Dermis blood vessel endothelial cell (primary cell): ENCODE measurements around the gene LRRC75A. TPM values are rescaled to one million over a fixed set of nuclear protein-coding genes. Genes with fewer than 3 reads are reported as not detected.
"Not testable (repeated sequence)": the region's sequence is repeated elsewhere in the genome, so short reads cannot be mapped to it uniquely, and the experiment has no call there.

ENCODE experiments used
- DNase-seq: peaks from one replicate; pipeline ENCODE4 v3.0.0; 2010
- total RNA-seq: library from RNA; depleted of rRNA; stranded (reverse); fragments of >200 nt; gene quantifications from 2 replicates; pipeline ENCODE4 v1.2.3, GENCODE V29; 2014

LRRC75A gene
- total RNA-seq, 1 donor from 2014 or later = 2.6 TPM

- DNase-seq = no peak
These were observed 42.8 kb downstream of the LRRC75A start for GRCh38 chr17:16449121-16449570.

GRCh38 chr17:16448490-16448889 is 43.5 kb downstream of the LRRC75A start:
- DNase-seq = no peak

- no peak for DNase-seq
These were observed 44.3 kb downstream of the LRRC75A start for GRCh38 chr17:16447676-16448075.

- no peak for DNase-seq
These were observed 45.5 kb downstream of the LRRC75A start for GRCh38 chr17:16446338-16446983.

DNA sequence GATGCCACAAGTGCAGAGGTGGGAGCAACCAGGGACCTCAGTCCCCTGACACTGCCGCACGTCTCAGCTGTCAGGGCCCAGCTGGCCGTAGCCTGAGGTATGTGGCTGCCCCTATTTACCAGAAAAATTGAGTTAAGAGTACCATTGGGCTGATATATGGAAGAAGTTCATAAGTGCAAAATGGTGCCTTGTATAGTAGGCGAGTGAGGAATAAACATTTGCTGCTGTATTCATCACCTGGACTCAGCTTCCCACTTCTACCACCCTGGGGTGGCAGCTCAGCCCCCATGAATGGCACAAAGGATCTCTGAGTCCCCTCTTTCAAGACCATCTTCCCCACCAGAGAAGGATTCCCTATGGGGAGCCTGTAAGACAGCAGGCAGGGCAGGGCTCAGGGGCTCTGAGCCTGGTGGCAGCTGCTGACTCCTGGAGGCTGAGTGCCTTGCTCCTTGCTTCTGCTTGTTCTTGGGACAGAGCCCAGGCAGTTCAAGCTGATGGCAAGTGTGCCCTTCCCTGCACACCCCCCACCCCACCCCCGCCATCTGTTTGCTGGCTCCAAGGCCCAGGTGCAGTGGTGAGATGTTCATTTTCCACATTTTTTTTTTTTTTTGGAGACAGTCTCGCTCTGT is 47.6 kb downstream of the LRRC75A start:
- DNase-seq = no peak

- no peak for DNase-seq
These were observed 48.3 kb downstream of the LRRC75A start for GRCh38 chr17:16443511-16444257.

- no peak for DNase-seq
These were observed 49.1 kb downstream of the LRRC75A start for GRCh38 chr17:16442594-16443510.

- no peak for DNase-seq
These were observed 49.9 kb downstream of the LRRC75A start for GRCh38 chr17:16442141-16442540.

DNA sequence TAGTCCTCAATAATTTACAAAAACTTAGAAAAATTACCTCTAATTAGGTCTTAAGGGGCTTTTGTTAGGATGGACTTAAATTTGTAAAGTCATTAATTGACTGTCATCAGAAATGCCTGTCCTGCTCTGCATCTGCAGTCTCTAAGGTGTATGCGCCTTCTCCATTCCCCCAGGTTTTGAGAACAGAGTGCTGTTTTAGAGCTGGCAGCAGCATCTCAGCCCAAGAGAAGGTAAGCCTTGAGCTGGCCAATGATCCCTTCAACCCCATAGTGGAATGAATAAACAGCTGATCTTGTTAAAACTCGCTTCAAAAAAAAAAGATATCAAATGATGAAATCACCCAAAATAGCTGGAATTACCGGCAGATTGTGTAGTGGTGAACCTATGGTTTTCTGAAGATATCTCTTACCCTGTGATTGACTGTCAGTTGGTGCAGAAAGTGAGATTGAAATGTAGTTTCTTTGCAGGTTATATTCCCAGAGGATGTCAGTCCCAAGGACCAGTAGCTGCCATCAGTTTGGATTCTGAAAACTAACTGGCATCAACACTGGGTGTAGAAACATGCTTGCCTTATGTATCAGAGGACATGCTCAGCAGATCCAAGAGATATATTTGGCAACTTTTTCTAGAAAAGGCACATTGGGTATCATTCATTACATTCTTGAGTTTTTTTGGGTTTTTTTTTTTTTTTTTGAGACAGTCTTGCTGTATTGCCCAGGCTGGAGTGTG is 50.9 kb downstream of the LRRC75A start:
- no peak for DNase-seq

- DNase-seq = not testable (repeated sequence)
These were observed 51.6 kb downstream of the LRRC75A start for GRCh38 chr17:16440354-16440753.

DNA sequence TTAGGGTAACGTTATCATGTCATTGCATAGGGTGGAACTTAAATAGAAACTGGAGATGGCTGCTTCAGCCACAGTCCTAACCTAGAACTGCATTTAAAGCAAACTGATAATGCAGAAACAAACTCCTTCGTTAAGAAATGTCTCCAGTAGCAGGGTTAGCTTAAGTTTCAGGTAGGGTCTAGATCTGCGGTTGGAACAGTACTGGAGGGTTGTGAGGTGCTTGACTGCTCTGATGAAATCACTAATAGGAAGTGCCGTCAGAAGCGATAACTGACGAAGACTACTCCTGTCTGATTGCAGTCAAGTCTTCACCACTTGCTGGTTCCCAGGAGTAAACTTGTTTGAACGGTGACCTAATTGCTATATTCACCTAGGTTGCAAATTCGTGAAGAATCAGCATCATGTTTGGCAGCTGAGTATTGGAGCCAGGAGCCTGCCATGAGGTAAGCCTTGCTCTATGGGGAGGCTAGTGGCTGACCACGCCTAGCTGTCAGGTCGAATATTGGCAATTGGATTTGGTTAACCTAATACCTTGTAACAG is 52.1 kb downstream of the LRRC75A start:
- peak; percentile 49 for DNase-seq

DNA sequence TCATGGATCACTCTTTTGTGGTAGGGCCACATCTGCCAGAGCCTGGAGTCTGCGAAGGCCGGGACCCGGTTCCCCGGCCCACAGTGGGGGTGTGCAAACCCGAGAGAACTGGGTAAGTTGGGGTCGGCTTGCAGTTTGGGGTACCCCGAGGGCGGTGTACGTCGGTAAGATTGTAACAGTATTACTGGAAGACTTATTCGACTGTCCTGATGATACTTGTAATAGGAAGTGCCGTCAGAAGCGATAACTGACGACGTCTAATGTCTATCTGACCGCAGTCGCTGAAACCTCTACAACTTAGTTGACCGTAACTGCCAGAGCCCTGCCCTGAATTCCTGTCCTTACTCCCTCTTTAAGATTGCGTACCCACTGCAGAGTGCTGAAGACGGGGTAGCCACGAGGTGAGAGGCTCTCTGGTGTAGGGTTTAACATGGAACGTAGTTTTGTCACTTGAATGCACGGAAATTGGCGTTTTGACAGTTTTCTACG is 52.6 kb downstream of the LRRC75A start:
- DNase-seq = peak; percentile 45

DNA sequence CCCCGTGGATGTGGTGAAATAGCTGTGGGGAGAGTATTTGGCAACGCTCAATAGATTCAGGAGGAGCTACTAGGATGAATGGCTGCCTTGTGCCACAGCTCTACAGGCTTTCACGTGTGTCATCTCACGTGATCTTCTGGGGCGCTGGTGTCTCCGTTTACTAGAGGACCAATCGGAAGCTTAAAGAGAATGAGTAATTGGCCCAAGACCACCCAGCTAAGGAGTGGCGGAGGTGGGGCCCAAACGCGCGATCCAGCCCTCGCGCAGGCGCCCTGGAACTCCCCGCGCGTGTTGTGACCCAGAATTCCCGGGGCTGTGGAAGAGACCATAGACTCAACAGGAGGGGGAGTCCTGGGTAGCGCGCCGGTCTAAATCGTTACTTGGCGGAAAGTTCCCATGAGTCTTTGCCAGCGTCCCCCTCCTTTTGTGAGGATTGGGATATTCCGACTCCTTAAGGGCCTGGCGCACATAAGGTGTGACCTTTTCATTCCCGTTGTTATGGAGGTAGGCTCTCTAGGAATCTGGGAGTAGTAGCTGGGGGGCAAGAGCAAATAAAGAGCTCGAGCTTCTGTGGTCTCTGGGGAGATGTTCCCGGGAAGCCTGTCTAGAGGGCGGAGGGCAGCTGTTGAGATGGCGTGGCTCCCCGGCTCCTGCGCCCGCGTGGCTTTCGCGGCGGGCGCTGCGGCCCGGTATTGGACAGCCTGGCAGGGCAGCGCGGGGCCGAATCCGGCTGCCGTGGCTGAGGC is 53.3 kb downstream of the LRRC75A start:
- peak; percentile 100 for DNase-seq

DNA sequence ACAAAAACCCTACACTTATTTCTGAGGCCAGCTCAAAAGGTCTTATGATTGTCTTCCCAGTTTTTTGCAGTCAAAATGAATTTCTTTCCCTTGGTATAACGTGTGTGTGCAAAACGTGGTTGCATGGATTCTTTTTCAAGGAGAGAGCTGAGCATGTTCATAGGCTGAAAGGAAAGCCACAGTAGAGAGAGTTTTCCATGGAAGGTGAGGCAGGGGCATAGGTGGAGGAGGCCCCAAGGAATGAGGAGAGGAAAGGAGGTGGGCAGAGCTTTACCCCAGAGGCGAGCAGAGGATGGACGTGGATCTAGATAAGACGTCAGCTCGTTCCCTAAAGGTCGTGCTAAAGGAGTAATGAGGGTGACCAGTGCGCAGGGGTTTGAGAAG is 53.8 kb downstream of the LRRC75A start:
- DNase-seq = no peak

DNA sequence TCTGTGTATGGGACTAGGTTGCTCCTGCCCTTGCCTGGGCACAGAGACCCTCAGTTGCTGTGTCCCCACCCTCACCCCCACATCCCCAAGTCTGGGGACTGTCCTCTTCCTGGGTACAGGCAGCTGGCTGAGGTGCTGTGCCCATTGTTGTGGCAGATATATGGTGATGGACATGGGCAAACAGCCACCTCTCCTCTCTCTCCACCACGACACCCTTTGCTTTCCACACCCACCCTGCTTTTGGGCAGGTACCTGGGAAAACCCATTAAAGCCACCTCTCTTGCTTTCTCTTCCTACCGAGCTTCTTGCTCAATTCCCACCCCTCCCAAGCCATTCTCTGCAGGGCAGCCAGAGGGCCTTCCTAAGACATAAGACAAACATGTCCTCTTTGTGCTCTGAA is 54.9 kb downstream of the LRRC75A start:
- no peak for DNase-seq

DNA sequence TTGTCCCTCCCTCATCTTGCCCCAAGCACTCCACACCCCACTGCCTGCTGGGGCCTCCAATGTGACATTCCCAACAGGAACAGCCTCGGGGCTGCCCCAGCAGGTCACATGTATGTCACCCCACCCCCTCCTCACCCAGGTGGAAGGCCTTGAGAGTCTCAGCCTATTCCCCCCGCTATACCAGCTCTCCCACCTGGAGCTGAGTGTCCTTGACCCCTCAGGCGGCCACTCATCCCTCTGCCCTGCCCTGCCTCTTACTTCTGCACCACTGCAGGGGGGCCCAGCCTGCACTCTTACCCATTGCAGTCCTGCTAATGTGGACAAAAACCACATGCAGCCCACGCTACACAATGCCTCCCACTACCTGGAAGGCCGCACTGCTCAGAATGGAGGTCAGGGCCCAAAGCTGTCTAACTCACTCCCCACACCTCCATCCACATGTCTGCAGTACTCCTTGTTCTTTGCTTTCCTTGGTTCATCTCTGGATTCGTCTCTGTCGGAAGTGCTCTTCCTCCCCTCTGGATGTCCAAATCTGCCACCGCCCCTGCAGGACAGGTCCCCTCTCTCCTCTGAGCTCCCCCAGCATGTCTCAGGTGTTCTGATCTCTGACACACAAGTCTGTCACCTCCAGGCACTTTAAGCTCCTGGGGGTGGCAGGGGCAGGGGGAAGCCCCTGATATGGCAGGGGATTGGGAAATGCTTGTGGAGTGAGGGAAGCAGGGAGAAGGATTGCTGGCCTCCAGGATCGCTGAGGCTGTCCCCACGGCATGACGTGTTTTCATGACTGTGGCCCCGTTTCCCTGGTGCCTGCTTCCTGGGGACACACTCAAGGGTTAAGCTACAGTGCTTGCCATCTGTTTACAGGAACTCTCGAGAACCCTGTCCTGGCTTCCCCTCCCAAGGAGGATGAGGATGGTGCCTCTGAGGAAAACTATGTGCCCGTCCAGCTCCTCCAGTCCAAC is 55.8 kb downstream of the LRRC75A start:
- no peak for DNase-seq

- no peak for DNase-seq
These were observed 57.3 kb downstream of the LRRC75A start for GRCh38 chr17:16434662-16435061.

DNA sequence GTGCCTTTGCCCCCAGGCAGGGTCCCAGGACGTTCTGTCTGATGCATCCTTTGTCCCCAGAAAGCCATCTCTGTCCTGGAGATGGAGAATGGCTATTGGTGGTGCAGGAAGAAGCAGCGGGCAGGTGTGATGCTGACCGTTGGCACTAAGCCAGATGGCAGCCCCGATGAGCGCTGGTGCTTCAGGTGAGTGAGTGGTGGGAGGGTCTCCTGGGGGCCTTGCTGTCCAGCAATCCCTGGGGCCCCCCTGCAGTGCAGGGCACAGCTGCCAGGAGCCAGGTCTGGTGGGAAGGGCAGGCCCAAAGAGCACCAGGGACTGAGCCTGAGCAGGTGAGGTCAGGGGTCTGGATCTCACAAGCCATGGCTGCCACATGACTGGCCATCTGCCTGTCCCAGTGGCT is 58.5 kb downstream of the LRRC75A start:
- no peak for DNase-seq

GRCh38 chr17:16432017-16432416 is 60.0 kb downstream of the LRRC75A start:
- DNase-seq = no peak

GRCh38 chr17:16430650-16431049 is 61.3 kb downstream of the LRRC75A start:
- DNase-seq = no peak
